ENCODE data around the gene GRM2.

GRM2 gene

DNA sequence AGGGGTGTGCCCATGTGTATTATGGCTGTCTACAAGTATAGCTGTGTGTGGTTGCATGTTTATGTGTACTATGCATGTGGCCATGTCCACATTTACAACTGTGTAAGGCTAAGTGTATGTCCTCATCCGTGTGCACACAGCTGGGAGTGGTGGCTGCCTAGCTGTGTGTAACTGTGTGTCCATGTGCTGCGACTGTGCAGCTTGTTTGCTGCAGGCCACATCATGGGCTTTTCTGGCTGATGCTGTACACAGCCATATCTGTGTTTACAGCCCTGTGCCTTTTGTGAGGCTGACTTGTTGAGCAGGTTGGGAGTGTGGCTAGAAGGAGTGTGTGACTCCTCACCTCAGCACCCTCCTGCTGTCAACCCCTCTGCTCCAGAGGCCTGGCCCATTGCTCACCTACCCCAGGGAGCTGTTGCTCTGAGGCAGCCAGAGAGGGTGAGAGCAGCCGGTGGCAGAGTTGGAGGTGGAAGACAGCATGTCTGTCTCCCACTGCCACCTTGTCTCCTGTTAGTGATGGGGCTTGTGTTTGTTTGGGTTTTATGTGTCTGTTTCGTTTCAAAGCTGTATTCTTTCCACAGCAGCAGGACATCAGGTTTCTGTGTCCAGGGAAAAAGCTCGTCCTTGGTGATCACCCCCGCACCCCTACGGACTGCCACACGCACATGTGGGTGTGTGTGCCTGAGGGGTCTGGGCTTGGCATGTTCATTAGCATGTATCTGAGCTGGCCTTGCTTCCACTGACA, 1.4 kb upstream of the GRM2 start:
- peak; percentile 83 for FAIRE-seq
- DNase-seq (ENCODE audit: low spot score), result no peak

DNA sequence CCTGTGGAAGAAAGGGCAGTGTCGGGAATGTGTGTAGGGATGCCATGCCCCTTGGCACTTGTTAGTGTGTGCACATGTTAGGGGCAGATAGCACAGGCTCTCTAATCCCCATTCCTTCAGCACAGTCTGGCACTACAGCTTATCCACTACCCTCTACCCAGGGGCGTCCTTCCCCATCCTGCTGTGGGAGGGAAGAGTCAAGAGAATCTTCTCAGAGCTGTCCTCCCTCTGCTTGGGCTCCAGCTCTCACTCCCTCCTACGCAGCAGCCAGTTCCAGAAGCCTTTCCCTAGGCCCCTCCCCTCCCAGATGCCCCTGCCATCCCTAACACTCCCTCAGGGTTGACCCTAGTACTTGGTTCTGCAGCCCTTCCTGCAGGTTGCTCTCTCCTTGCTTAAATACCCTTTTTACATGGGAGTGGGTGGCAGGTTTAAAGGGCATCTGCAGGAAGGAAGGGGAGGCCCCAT, 815 bp upstream of the GRM2 start:
- DNase-seq (ENCODE audit: low spot score) (no peak), FAIRE-seq (no peak)

DNA sequence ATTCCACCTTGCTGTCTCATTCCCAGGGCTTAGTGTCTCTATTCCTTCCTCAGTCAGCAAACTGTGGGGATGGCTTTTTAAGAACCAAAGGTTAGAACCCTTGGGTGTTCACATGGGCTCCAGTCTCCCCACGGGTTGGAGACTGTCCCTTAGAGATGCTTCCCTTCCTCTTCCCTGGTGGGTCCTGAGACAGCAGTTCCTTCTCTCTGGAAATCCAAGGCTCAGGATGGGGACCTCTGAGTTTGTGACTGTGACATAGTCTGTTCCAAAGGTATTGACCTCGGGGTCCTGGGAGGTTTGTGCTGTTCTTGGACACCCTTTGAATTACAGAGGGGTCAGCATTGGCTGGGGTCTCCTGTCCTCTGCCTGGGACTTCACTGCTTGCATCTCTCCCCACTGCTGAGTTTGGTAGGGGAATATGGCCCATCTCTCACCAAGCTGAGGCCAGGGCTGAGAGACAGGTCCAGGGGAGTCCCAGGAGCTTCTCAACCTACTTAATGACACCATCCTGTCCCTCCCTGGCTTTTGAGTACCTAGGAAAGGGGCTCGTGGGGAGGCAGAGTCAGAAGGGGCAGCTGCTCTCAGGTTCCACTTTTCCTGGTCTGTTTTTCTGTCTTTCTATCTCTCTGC, 1.5 kb downstream of the GRM2 start:
- FAIRE-seq, result no peak

DNA sequence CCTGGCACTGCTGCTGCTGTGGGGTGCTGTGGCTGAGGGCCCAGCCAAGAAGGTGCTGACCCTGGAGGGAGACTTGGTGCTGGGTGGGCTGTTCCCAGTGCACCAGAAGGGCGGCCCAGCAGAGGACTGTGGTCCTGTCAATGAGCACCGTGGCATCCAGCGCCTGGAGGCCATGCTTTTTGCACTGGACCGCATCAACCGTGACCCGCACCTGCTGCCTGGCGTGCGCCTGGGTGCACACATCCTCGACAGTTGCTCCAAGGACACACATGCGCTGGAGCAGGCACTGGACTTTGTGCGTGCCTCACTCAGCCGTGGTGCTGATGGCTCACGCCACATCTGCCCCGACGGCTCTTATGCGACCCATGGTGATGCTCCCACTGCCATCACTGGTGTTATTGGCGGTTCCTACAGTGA, 2.1 kb downstream of the GRM2 start:
- FAIRE-seq (no peak), DNase-seq (ENCODE audit: low spot score) (no peak)

More for the DNA sequence above, 1.5 kb downstream of the GRM2 start:
- DNase-seq (ENCODE audit: low spot score), result no peak

DNA sequence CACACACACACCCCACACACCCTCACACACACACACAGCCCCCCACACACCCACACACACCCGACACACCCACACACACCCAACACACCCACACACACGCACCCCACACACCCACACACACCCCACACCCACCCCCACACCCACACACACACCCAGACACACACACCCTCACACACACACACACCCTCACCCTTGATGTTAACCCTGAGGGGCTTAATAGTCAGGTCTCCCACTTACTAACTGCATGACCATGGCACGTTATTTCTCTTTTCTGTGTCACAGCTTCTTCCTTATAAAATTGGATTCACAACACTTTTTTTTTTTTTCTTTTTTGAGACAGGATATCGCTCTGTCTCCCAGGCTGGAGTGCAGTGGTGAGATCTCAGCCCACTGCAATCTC, 2.8 kb downstream of the GRM2 start:
- FAIRE-seq (no peak), DNase-seq (ENCODE audit: low spot score) (no peak)

DNA sequence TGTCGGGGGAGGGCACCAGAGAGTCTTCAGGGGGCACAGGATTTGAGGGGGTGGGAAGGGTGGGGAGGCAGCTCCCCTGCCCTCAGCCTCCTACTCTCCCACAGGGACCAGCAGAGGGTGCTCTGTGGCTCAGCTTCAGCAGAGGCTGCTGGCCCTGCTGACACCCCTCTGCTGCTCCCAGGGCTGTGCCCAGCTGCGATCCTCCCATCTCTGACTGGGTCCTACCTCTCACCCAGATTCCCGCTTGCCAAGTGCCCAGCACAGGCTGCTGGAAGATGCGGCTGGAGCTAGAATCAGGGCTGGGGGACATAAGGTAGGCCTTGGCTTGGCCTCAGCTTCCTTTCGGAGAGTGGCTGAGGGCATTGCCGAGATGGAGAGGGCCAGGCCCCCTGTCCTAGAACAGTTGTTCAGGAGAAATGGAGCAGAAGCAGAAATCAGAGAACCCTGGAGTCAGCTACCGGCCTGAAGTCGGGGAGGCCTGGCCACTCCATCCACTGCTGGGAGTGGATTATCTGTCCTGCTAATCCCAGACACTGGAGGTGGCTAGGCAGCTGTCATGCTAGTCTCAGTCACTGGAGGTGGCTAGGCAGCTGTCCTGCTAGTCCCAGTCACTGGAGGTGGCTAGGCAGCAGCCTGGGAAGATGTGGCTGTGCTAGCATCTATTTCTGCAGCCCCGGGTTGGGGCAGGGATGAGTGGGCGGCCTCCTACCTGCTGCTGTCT, 3.9 kb downstream of the GRM2 start:
- no peak for DNase-seq (ENCODE audit: low spot score)

DNA sequence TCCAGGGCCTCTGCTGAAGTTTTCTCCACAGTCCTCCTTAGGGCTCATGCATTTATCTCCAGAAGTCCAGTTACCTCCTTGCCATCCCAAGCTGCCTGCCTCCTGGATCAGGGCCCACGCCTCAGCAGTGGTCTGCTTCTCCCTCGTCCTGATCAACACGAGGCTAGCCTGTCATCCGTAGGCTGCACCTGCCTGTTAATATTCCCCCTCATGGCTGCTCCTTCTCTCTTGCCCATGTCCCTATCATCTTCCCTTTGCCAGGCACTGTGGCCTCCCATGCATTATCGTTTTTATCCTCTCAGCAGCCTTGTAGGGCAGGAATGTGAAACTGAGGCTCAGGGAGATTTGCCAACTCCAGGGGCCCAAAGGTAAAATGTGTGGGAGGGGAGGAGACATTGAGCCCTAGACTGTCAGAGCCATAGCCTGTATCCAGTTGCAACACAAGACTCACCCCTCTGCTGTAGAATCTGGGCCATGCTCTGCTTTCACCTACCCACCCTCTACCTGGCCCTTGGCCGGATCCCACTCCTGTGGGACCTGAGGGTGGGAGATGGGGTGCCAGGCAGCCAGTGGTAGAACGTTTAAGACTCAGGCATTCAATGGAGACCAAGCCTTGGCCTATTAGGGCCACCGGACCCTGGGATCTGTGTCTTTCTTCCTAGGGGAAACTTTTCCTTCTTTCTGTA, 4.6 kb downstream of the GRM2 start:
- DNase-seq (ENCODE audit: low spot score) (no peak), FAIRE-seq (no peak)

More for the DNA sequence above, 3.9 kb downstream of the GRM2 start:
- FAIRE-seq, result no peak

DNA sequence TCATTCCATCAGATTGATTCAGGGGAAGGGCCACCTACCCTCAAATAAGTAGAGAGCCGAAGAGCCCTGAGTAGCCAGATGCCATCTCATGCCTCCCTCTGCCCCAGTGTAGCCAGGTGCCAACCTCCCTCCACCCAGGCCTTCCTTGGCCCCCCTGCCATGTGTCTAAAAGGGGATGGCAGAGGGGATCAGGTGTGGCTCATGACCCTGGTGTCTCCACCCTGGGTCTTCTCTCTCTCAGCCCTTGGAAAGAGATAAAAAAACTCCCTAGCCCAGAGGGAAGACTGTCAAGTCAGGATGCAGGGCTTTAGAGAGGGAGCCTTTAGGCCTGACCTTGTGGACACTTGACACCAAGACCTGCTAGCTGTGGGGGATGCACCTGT, 5.2 kb downstream of the GRM2 start:
- no peak for FAIRE-seq

DNA sequence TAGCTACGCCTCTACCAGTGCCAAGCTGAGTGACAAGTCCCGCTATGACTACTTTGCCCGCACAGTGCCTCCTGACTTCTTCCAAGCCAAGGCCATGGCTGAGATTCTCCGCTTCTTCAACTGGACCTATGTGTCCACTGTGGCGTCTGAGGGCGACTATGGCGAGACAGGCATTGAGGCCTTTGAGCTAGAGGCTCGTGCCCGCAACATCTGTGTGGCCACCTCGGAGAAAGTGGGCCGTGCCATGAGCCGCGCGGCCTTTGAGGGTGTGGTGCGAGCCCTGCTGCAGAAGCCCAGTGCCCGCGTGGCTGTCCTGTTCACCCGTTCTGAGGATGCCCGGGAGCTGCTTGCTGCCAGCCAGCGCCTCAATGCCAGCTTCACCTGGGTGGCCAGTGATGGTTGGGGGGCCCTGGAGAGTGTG, 5.7 kb downstream of the GRM2 start:
- DNase-seq (ENCODE audit: low spot score) (no peak), FAIRE-seq (no peak)

More for the DNA sequence above, 5.2 kb downstream of the GRM2 start:
- DNase-seq (ENCODE audit: low spot score), result no peak

DNA sequence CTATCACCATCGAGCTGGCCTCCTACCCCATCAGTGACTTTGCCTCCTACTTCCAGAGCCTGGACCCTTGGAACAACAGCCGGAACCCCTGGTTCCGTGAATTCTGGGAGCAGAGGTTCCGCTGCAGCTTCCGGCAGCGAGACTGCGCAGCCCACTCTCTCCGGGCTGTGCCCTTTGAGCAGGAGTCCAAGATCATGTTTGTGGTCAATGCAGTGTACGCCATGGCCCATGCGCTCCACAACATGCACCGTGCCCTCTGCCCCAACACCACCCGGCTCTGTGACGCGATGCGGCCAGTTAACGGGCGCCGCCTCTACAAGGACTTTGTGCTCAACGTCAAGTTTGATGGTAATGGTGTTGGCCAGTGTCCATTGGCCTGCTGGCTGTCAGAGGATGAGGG, 6.1 kb downstream of the GRM2 start:
- no peak for DNase-seq (ENCODE audit: low spot score)
- no peak for FAIRE-seq

DNA sequence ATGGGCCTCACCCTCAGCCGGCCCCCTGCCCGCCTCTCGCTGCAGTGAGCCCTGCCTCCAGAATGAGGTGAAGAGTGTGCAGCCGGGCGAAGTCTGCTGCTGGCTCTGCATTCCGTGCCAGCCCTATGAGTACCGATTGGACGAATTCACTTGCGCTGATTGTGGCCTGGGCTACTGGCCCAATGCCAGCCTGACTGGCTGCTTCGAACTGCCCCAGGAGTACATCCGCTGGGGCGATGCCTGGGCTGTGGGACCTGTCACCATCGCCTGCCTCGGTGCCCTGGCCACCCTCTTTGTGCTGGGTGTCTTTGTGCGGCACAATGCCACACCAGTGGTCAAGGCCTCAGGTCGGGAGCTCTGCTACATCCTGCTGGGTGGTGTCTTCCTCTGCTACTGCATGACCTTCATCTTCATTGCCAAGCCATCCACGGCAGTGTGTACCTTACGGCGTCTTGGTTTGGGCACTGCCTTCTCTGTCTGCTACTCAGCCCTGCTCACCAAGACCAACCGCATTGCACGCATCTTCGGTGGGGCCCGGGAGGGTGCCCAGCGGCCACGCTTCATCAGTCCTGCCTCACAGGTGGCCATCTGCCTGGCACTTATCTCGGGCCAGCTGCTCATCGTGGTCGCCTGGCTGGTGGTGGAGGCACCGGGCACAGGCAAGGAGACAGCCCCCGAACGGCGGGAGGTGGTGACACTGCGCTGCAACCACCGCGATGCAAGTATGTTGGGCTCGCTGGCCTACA, 8.5 kb downstream of the GRM2 start:
- FAIRE-seq (peak; percentile 17), DNase-seq (ENCODE audit: low spot score) (no peak)

DNA sequence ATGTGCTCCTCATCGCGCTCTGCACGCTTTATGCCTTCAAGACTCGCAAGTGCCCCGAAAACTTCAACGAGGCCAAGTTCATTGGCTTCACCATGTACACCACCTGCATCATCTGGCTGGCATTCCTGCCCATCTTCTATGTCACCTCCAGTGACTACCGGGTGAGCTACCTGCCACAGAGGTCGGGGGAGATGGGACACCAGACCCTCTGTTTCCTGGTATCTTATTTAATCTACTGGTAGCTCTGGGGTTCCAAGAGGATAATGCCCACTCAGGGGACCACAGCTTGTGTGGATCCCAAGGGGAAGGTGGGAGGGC, 9.1 kb downstream of the GRM2 start:
- no peak for DNase-seq (ENCODE audit: low spot score)
- no peak for FAIRE-seq

DNA sequence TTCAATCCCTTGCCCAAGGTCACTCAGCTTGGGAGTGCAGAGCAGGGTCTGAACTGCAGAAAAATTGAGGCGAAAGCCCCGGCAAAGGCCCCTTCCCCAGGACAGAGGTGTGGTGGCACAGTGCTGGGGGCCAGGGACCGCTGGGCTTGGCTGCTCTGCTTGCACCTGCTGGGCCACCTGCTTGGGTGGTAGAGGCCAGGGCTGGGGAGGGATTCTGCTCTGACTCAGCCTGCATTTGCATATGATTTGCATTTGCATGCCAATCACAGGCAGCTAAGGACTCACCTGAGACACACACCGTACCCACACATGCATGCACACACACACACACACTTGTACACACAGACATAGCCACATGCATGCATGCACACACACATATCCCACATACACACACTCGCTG, 9.9 kb downstream of the GRM2 start:
- no peak for DNase-seq (ENCODE audit: low spot score)
- peak; percentile 27 for FAIRE-seq

DNA sequence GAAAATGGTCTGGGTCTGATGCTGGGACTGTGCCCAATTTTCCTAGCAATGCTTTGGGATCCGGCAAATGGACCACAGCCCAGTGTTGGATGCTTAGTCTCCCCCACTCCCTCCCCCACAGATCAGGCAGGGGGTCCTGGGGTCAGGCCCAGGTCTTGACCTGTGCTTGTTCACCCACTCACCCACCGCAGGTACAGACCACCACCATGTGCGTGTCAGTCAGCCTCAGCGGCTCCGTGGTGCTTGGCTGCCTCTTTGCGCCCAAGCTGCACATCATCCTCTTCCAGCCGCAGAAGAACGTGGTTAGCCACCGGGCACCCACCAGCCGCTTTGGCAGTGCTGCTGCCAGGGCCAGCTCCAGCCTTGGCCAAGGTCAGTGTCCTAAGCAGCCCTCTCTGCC, 10.6 kb downstream of the GRM2 start:
- no peak for DNase-seq (ENCODE audit: low spot score)
- FAIRE-seq, result no peak

DNA sequence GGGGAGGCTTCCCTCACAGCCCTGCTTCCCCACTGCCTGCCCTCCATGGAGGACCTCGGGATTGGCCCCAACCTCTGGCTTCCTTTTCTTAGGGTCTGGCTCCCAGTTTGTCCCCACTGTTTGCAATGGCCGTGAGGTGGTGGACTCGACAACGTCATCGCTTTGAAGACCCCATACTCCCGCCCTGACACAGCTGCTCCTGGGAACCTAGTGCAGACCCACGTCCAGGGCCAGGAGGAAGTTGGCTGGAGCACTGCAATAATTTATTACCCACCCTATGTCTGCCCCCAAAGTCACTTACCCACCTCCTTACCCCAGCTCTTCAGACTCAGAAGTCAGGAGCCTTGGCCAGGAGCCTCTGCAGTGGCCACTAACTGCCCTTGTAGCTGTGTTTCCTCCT, 11.1 kb downstream of the GRM2 start:
- no peak for DNase-seq (ENCODE audit: low spot score)
- FAIRE-seq, result no peak

DNA sequence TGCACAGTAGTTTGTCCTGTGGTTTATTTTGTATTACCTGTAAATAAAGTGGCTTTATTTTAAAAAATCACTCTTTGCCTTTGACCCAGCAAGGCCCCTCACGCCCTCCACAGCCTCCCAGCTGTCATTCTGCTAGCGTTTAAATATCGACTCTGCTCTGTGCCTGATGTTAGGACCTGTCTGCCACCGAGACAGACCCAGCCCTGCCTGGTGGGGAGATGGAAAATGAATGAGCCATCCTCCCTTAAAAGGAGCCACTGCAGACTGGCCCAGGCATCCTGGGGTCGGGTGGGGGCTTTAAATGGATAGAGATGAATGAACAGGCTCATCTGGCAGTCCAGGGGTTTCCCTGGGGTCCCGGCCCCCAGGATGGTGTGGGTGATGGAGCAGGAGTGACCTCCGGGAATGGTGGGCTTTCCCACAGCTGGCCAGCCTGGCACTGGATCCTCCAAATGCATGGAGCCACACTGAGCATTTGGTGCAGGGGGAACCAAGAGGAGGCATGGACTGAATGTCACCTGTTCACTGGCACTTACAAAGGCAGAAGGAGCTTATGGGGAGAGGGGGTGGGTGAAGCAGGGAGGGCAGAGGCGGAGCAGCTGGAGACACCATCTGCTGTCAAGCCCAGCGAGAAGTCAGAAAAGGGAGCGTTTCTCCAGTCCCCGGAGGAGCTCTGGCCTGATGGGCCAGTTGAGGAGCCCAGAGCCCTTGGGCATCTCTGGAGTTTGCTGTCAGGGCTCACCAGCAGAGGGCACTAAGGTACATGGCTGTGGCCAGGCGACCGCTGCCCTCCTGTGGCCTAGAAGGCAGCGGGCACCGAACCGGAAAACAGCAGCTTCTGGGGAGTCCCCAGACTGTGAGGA, 11.9 kb downstream of the GRM2 start:
- DNase-seq (ENCODE audit: low spot score) (peak; percentile 82), FAIRE-seq (peak; percentile 88)

DNA sequence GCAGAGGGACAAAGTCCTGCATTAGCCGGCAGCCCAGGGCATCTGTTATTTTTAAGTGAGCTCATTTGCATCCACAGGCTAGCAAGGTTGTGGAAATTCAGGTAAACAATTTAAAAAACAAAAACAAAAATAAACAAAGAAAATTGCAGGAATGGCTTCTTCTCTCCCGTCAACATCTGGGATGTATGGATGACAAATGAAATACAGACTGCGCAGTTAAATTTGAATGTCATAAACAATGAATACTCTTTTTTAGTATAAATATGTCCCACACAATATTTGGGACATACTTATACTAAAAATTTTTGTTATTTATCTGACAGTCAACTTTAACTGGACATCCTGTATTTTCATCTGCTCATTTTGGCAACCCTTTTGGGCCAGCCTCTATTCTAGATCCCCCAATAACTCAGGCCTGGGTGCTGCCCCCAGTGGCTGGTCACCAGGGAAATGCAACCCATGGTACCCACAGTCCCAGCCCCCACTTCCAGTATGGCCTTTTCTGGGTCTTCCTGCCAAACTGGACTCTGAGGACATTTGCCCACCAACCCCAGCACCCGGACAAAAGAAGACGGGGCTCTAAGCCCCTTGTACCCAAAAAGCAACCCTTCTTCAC, 12.7 kb downstream of the GRM2 start:
- DNase-seq (ENCODE audit: low spot score) (no peak), FAIRE-seq (no peak)

DNA sequence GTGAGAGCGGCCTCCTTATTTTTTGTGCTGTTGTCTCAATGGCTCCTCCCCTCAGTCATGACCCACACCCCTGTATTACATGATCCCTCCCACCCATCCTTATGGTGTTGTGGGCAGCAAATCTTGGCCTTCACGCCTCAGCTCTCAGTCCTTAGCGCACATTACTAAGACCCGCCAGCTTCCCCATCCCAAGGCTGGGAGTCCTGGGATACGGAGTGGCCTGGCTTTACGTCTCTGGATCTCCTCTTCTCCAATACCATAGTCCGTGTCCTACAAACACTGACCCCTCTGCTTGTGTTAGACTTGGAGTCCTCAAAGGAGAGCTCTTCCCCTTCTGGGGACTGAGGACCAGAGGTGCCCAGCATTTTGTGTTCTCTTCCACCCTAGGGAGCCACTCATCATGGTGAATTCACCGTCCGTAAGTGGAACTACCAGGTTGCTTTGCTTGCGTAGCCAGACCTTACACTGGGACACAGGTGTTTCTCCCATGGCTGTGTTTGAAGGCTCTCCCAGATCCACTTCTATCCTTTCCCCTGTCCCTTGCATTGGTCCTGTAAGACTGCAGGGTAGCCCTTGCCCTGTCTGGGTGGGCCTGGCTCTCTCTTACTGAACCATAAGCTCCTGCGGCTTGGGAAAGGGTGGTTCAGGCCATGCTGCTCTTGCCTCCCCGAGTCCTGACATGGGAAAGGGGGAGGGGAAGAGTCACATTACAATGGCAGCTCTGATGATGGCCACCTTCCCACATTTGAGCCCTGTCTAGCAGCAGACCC, 13.6 kb downstream of the GRM2 start:
- FAIRE-seq (no peak), DNase-seq (ENCODE audit: low spot score) (peak; percentile 0)
